ENCODE measurements around the gene VAPA.

DNA sequence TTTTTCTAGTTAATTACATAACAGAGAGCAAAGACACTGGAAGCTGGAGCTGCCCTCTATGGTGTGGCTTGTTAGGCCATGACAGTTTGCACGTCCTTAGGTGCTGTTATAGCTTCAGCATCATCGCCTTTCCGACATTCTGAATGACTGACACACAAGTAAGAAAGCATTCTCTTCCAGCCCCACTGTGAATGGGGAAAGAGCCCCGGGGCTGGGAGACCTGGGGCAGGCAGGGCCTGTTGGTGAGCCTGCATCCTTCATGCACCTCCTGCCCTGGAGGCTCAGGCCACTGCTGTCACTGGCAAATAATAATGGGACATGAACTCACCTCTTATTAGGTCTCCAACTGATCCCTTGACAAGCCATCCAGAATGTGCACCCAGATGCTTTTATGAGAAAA, 71.8 kb downstream of the VAPA start:
- TF ChIP-seq POLR2A (IDR thresholded peaks at IDR 0.05) = no peak
- TF ChIP-seq POLR2AphosphoS5 (IDR thresholded peaks at IDR 0.05) = no peak
- TF ChIP-seq EP300 (IDR thresholded peaks at IDR 0.05) = no peak
- TF ChIP-seq, protein P1, sequence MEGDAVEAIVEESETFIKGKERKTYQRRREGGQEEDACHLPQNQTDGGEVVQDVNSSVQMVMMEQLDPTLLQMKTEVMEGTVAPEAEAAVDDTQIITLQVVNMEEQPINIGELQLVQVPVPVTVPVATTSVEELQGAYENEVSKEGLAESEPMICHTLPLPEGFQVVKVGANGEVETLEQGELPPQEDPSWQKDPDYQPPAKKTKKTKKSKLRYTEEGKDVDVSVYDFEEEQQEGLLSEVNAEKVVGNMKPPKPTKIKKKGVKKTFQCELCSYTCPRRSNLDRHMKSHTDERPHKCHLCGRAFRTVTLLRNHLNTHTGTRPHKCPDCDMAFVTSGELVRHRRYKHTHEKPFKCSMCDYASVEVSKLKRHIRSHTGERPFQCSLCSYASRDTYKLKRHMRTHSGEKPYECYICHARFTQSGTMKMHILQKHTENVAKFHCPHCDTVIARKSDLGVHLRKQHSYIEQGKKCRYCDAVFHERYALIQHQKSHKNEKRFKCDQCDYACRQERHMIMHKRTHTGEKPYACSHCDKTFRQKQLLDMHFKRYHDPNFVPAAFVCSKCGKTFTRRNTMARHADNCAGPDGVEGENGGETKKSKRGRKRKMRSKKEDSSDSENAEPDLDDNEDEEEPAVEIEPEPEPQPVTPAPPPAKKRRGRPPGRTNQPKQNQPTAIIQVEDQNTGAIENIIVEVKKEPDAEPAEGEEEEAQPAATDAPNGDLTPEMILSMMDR (IDR thresholded peaks at IDR 0.05) = no peak

Data from suprapubic skin (tissue), 4 donors.